Keratinocyte (primary cell): ENCODE measurements around the gene CPNE4. TPM values are rescaled to one million over a fixed set of nuclear protein-coding genes. Genes with fewer than 3 reads are reported as not detected.

Experiments
- DNase-seq: peaks from one replicate; pipeline ENCODE4 v3.0.0-alpha.2; 2011; ENCODE audit warnings: low read depth, missing footprints, low spot score
- FAIRE-seq: peaks from 2 replicates; lab custom pipeline; 2011; peaks lifted over from hg19 to GRCh38; lab: Jason Lieb, UNC
- H2AFZ ChIP-seq: 2 replicates; pipeline ENCODE4 v1.6.0; 2012; ENCODE audit warnings: low read length, control low read depth, inconsistent platforms; ENCODE audit not compliant: control insufficient read depth
- H3K27ac ChIP-seq: 2 replicates; pipeline ENCODE4 v1.5.1; 2011; ENCODE audit warnings: low read length; ENCODE audit not compliant: control insufficient read depth, insufficient read depth
- H3K27me3 ChIP-seq: 3 replicates; pipeline ENCODE4 v1.6.0; 2011; ENCODE audit warnings: low read length; ENCODE audit not compliant: control insufficient read depth, insufficient read depth; ENCODE audit errors: extremely low read depth
- H3K36me3 ChIP-seq, 2 experiments: 2 replicates in 1 of 2; 3 replicates in 1 of 2; pipeline ENCODE4 v1.5.1; 2011; ENCODE audit warnings: low read length in 2 of 2, mild to moderate bottlenecking in 1 of 2; ENCODE audit not compliant: control insufficient read depth in 2 of 2, insufficient read depth in 2 of 2; ENCODE audit errors: extremely low read depth in 1 of 2
- H3K4me1 ChIP-seq: 3 replicates; pipeline ENCODE4 v1.5.1; 2011; ENCODE audit warnings: low read length; ENCODE audit not compliant: control insufficient read depth, insufficient read depth; ENCODE audit errors: extremely low read depth
- H3K4me2 ChIP-seq: 3 replicates; pipeline ENCODE4 v1.6.0; 2011; ENCODE audit warnings: low read depth, low read length; ENCODE audit not compliant: control insufficient read depth, insufficient read depth; ENCODE audit errors: extremely low read depth
- H3K4me3 ChIP-seq, 3 experiments: fragments of 200-600 bp in 1 of 3; sonication (generic) in 1 of 3; 2 replicates in 2 of 3; 3 replicates in 1 of 3; pipeline ENCODE4 v1.5.1; 2011 to 2016; ENCODE audit warnings: low read length in 3 of 3, mild to moderate bottlenecking in 3 of 3, control low read depth in 2 of 3, inconsistent platforms in 1 of 3, low read depth in 1 of 3, mixed read lengths in 1 of 3, mixed run types in 1 of 3, moderate library complexity in 1 of 3; ENCODE audit not compliant: control insufficient read depth in 2 of 3, insufficient read depth in 2 of 3; ENCODE audit errors: extremely low read depth in 1 of 3
- H3K79me2 ChIP-seq: 2 replicates; pipeline ENCODE4 v1.6.0; 2012; ENCODE audit warnings: low read length; ENCODE audit not compliant: control insufficient read depth, insufficient read depth
- H3K9ac ChIP-seq: 3 replicates; pipeline ENCODE4 v1.6.0; 2011; ENCODE audit warnings: low read length; ENCODE audit not compliant: control insufficient read depth, insufficient read depth; ENCODE audit errors: extremely low read depth
- H3K9me1 ChIP-seq: 3 replicates; pipeline ENCODE4 v1.6.0; 2011; ENCODE audit warnings: low read length; ENCODE audit not compliant: control insufficient read depth, insufficient read depth; ENCODE audit errors: extremely low read depth
- H3K9me3 ChIP-seq: 2 replicates; pipeline ENCODE4 v1.5.1; 2012; ENCODE audit warnings: low read depth, low read length; ENCODE audit not compliant: control insufficient read depth
- H4K20me1 ChIP-seq: 3 replicates; pipeline ENCODE4 v1.6.0; 2011; ENCODE audit warnings: low read length; ENCODE audit not compliant: control insufficient read depth, insufficient read depth; ENCODE audit errors: extremely low read depth
- EZH2 ChIP-seq: IDR thresholded peaks from one replicate; pipeline ENCODE4 v1.6.1; 2012; ENCODE audit warnings: inconsistent platforms, mild to moderate bottlenecking, low read length, moderate library complexity
- dilution Hi-C: fragments of 300-500 bp; cut with MboI; formaldehyde crosslinking; loops from one replicate; pipeline ENCODE4 v1.7.0; 2020; ENCODE audit warnings: low sequenced_read_pairs; ENCODE audit not compliant: extremely low pct_ligation_motif_present
- polyA plus RNA-seq, 5 experiments: library from polyadenylated mRNA; depleted of rRNA in 3 of 5; stranded (reverse) in 3 of 5; stranded (forward) in 1 of 5; unstranded in 1 of 5; fragments of >200 nt; gene quantifications; 1 replicate in 1 of 5; 2 replicates in 3 of 5; 3 replicates in 1 of 5; pipeline versions ENCODE4 v1.2.1 to v1.2.3, GENCODE V29; 2011 to 2012; ENCODE audit warnings: missing spikeins in 2 of 5, low read depth in 1 of 5, low replicate concordance in 1 of 5
- TF ChIP-seq, protein P1 (sequence below), 3 experiments: IDR thresholded peaks in 1 of 3; conservative IDR thresholded peaks in 1 of 3; optimal IDR thresholded peaks in 1 of 3; 2 replicates in 2 of 3; 3 replicates in 1 of 3; pipeline versions ENCODE3 to v1.5.1; 2011; ENCODE audit warnings: low read length in 3 of 3, mild to moderate bottlenecking in 3 of 3, moderate library complexity in 2 of 3, control low read depth in 1 of 3, inconsistent platforms in 1 of 3; ENCODE audit not compliant: insufficient read depth in 2 of 3; ENCODE audit errors: extremely low read depth in 1 of 3

Gene CPNE4
- polyA plus RNA-seq, 1 donor (not counting 4 experiments of a cell fraction or from before 2014, with no cell fraction given), result 0.08 TPM

DNA sequence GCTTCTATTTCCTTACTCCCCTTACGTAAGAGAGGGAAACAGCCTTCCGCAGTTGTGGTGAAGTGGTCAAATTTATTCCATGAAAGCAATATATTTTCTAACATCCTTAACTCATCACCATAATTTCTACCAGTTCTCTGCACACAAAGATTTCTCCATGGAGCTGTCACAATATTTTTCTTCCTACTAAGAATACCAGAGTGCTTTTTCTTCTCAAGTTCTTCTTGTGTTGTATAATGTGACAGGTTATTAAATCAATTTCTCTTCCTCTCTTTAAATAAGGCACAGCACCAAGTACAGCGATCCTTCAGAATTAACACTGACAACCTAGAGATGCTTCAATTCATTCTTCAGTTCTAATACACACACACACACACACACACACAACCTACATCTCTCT lies 153.0 kb downstream of the CPNE4 start:
- FAIRE-seq (no peak), DNase-seq (no peak)
- no peak overlapping the region for H3K4me3 ChIP-seq
- dilution Hi-C loops, result no loop called here
- no peak overlapping the region for H3K4me2 ChIP-seq
- H2AFZ ChIP-seq, result no peak overlapping the region
- H3K4me1 ChIP-seq, result no peaks in the 10 kb centered on the region
- H3K9ac ChIP-seq, result no peak overlapping the region
- no peaks in the 10 kb centered on the region for H3K9me3 ChIP-seq
- no peaks in the 10 kb centered on the region for H3K9me1 ChIP-seq
- no peaks in the 10 kb centered on the region for H4K20me1 ChIP-seq
- no peaks in the 10 kb centered on the region for H3K36me3 ChIP-seq
- no peaks in the 10 kb centered on the region for H3K27me3 ChIP-seq
- no peak overlapping the region for H3K27ac ChIP-seq
- H3K79me2 ChIP-seq, result no peaks in the 10 kb centered on the region
- TF ChIP-seq, protein P1, sequence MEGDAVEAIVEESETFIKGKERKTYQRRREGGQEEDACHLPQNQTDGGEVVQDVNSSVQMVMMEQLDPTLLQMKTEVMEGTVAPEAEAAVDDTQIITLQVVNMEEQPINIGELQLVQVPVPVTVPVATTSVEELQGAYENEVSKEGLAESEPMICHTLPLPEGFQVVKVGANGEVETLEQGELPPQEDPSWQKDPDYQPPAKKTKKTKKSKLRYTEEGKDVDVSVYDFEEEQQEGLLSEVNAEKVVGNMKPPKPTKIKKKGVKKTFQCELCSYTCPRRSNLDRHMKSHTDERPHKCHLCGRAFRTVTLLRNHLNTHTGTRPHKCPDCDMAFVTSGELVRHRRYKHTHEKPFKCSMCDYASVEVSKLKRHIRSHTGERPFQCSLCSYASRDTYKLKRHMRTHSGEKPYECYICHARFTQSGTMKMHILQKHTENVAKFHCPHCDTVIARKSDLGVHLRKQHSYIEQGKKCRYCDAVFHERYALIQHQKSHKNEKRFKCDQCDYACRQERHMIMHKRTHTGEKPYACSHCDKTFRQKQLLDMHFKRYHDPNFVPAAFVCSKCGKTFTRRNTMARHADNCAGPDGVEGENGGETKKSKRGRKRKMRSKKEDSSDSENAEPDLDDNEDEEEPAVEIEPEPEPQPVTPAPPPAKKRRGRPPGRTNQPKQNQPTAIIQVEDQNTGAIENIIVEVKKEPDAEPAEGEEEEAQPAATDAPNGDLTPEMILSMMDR (optimal IDR thresholded peaks at IDR 0.05 in 1 of 3, IDR thresholded peaks at IDR 0.05 in 1 of 3, conservative IDR thresholded peaks at IDR 0.05 in 1 of 3; ENCODE audit: extremely low read depth in 1 of 3, insufficient read depth in 2 of 3, low read length in 3 of 3), result no peak
- no peak for TF ChIP-seq EZH2

- Histone ChIP-seq H3K27ac (no peak overlapping the region), H3K9ac (no peak overlapping the region), H3K4me1 (no peaks in the 10 kb centered on the region), H3K9me3 (no peaks in the 10 kb centered on the region), H3K27me3 (no peaks in the 10 kb centered on the region), H3K4me3 (no peak overlapping the region), H3K36me3 (no peaks in the 10 kb centered on the region), H3K4me2 (no peak overlapping the region), H2AFZ (no peak overlapping the region), H4K20me1 (no peaks in the 10 kb centered on the region), H3K9me1 (no peaks in the 10 kb centered on the region), H3K79me2 (no peaks in the 10 kb centered on the region)
- no peak for TF ChIP-seq EZH2
- TF ChIP-seq, protein P1 (optimal IDR thresholded peaks at IDR 0.05 in 1 of 3, IDR thresholded peaks at IDR 0.05 in 1 of 3, conservative IDR thresholded peaks at IDR 0.05 in 1 of 3; ENCODE audit: extremely low read depth in 1 of 3, insufficient read depth in 2 of 3, low read length in 3 of 3), result no peak
- DNase-seq (no peak), FAIRE-seq (no peak)
- dilution Hi-C loops, result no loop called here
Measured at GRCh38 chr3:131880948-131881347, 153.9 kb downstream of the CPNE4 start.
